NB4 (cell line): ENCODE data around the gene CLIC3.

Experiments used
- MYC ChIP-seq: IDR thresholded peaks from 2 replicates; pipeline ENCODE4 v1.6.1; 2011; ENCODE audit warnings: low read depth, low read length
- POLR2A ChIP-seq: IDR thresholded peaks from 2 replicates; pipeline ENCODE4 v1.6.1; 2011; ENCODE audit warnings: mild to moderate bottlenecking; ENCODE audit not compliant: insufficient read length; ENCODE audit errors: extremely low read depth
- TF ChIP-seq, protein P1 (sequence below): IDR thresholded peaks from one replicate; pipeline ENCODE4 v1.5.1; 2012; ENCODE audit warnings: low read depth, low read length

- TF ChIP-seq, protein P1, sequence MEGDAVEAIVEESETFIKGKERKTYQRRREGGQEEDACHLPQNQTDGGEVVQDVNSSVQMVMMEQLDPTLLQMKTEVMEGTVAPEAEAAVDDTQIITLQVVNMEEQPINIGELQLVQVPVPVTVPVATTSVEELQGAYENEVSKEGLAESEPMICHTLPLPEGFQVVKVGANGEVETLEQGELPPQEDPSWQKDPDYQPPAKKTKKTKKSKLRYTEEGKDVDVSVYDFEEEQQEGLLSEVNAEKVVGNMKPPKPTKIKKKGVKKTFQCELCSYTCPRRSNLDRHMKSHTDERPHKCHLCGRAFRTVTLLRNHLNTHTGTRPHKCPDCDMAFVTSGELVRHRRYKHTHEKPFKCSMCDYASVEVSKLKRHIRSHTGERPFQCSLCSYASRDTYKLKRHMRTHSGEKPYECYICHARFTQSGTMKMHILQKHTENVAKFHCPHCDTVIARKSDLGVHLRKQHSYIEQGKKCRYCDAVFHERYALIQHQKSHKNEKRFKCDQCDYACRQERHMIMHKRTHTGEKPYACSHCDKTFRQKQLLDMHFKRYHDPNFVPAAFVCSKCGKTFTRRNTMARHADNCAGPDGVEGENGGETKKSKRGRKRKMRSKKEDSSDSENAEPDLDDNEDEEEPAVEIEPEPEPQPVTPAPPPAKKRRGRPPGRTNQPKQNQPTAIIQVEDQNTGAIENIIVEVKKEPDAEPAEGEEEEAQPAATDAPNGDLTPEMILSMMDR, result no peak
- TF ChIP-seq POLR2A (no peak), MYC (no peak)
Measured at GRCh38 chr9:136972743-136973142, 23.6 kb downstream of the CLIC3 start.
